ENCODE measurements around the gene MFRP. TPM values are rescaled to one million over a fixed set of nuclear protein-coding genes. Genes with fewer than 3 reads are reported as not detected.
A peak's percentile ranks its signal among the peaks of the same experiment; 100 is the strongest.

MFRP gene
- total RNA-seq, 1 donor from 2014 or later = not detected

GRCh38 chr11:119341222-119342022 is 5.1 kb downstream of the MFRP start:
- Histone ChIP-seq H3K9ac (ENCODE audit: low read length) (peak overlapping the region; percentile 75), H3K4me1 (ENCODE audit: insufficient read depth, low read length) (peaks cover 35% of the 10 kb centered on the region), H2AFZ (ENCODE audit: low read depth, low read length) (no peak overlapping the region), H3K36me3 (ENCODE audit: insufficient read depth, low read length) (no peaks in the 10 kb centered on the region), H3K27ac (ENCODE audit: low read depth, low read length) (no peak overlapping the region), H3K9me3 (ENCODE audit: insufficient read depth, low read depth, low read length) (no peaks in the 10 kb centered on the region), H3K4me2 (ENCODE audit: low read length) (peak overlapping the region; percentile 86), H4K20me1 (ENCODE audit: insufficient read depth, low read length) (peaks cover 9% of the 10 kb centered on the region), H3K4me3 (ENCODE audit: insufficient read depth, low read depth, low read length) (no peak overlapping the region), H3K79me2 (ENCODE audit: insufficient read depth, low read length) (peaks cover 13% of the 10 kb centered on the region), H3K27me3 (ENCODE audit: insufficient read depth, low read length) (peaks cover 6% of the 10 kb centered on the region)
- peak overlapping the region; percentile 74 for H3K4me3 Mint-ChIP-seq (ENCODE audit: unreplicated experiment)
- peak overlapping the region; percentile 12 for H3K27ac Mint-ChIP-seq (ENCODE audit: unreplicated experiment)
- H3K4me1 Mint-ChIP-seq (ENCODE audit: low read depth, unreplicated experiment) = peaks cover 15% of the 10 kb centered on the region
- H3K27me3 Mint-ChIP-seq (ENCODE audit: low read depth, unreplicated experiment) = peaks cover 41% of the 10 kb centered on the region
- DNase-seq (ENCODE audit: low read depth) (no peak), FAIRE-seq (no peak)
- peaks cover 2% of the 10 kb centered on the region for H3K36me3 Mint-ChIP-seq (ENCODE audit: low read depth, unreplicated experiment)
- TF ChIP-seq CTCF (IDR thresholded peaks at IDR 0.05; ENCODE audit: insufficient read depth, low read depth, low read length) (no peak), EZH2 (IDR thresholded peaks at IDR 0.05; ENCODE audit: insufficient read depth, low read length) (no peak)
- peaks cover 2% of the 10 kb centered on the region for H3K9me3 Mint-ChIP-seq (ENCODE audit: unreplicated experiment)

DNA sequence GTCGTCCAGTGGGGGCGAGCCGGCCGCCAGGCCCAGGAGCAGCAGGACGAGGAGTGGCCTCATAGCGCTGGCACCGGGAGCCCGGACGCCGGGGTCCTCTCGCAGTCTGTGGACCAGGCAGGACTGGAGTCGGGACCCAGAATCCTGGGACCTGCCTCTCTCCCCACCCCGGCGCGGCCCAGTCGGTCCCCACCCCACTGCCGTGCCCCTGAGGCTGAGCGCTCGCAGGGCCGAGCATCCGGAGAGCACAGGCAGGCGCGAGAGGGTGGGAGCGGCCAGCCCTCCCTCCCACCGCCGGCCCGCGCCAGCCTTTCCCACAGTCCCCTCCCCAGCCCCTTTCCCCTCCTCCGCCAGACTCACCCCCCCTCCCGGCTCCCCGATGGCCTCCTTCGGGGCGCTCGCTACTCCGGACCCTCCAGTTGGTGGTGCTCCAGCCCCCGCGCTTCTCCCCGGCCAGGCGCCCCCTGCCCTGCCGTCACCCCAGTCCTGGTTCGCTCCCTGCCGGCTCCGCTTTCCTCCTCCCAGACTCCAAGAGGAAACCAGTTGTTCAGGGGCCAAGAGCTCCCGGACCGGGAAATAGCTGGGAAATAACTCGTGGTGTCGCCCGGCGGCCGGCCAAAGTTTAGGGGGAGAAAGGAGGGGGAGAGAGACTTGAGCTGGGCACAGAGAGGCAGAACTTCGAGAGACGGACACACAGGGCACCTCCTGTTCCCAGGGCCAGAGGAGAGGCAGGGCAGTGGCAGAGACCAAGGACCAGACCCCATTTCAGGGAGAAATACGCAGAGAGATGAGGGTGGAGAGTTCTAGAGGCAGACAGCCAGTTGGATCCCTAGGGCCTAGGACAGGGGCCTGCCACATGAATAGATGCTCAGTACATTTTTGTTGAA is 5.9 kb downstream of the MFRP start, which contains the start of gene C1QTNF5:
TSS of gene C1QTNF5 (minus strand) at position 549 of the 887 bp plus-strand sequence. CDS start at position 63, 486 bp downstream.
- Histone ChIP-seq H3K36me3 (ENCODE audit: insufficient read depth, low read length) (no peaks in the 10 kb centered on the region), H3K9me3 (ENCODE audit: insufficient read depth, low read depth, low read length) (no peaks in the 10 kb centered on the region), H3K9ac (ENCODE audit: low read length) (peak within 1 kb of the TSS; percentile 75), H4K20me1 (ENCODE audit: insufficient read depth, low read length) (peaks cover 9% of the 10 kb centered on the region), H3K4me2 (ENCODE audit: low read length) (peak within 1 kb of the TSS; percentile 86), H3K27me3 (ENCODE audit: insufficient read depth, low read length) (peaks cover 6% of the 10 kb centered on the region), H3K79me2 (ENCODE audit: insufficient read depth, low read length) (peaks cover 21% of the 10 kb centered on the region), H2AFZ (ENCODE audit: low read depth, low read length) (peak within 1 kb of the TSS; percentile 72), H3K27ac (ENCODE audit: low read depth, low read length) (no peak within 1 kb of the TSS), H3K4me3 (ENCODE audit: insufficient read depth, low read depth, low read length) (peak within 1 kb of the TSS; percentile 54), H3K4me1 (ENCODE audit: insufficient read depth, low read length) (peaks cover 35% of the 10 kb centered on the region)
- FAIRE-seq (no peak), DNase-seq (ENCODE audit: low read depth) (peak; percentile 59)
- H3K36me3 Mint-ChIP-seq (ENCODE audit: low read depth, unreplicated experiment) = peaks cover 6% of the 10 kb centered on the region
- TF ChIP-seq EZH2 (IDR thresholded peaks at IDR 0.05; ENCODE audit: insufficient read depth, low read length) (peak; percentile 34), CTCF (IDR thresholded peaks at IDR 0.05; ENCODE audit: insufficient read depth, low read depth, low read length) (no peak)
- peaks cover 15% of the 10 kb centered on the region for H3K4me1 Mint-ChIP-seq (ENCODE audit: low read depth, unreplicated experiment)
- H3K4me3 Mint-ChIP-seq (ENCODE audit: unreplicated experiment) = peak within 1 kb of the TSS; percentile 74
- H3K27me3 Mint-ChIP-seq (ENCODE audit: low read depth, unreplicated experiment) = peaks cover 38% of the 10 kb centered on the region
- peak within 1 kb of the TSS; percentile 12 for H3K27ac Mint-ChIP-seq (ENCODE audit: unreplicated experiment)
- peaks cover 2% of the 10 kb centered on the region for H3K9me3 Mint-ChIP-seq (ENCODE audit: unreplicated experiment)

Data from astrocyte (in vitro differentiated cells and primary cell).